Breast epithelium (tissue), 3 donors: ENCODE data around the gene FGF2.
"Not testable (repeated sequence)": the region's sequence is repeated elsewhere in the genome, so short reads cannot be mapped to it uniquely, and the experiment has no call there.

Experiments used
- POLR2A ChIP-seq: fragments of 450-650 bp; IDR thresholded peaks from one replicate; pipeline ENCODE4 v1.6.1; 2016; ENCODE audit warnings: antibody characterized with exemption, mild to moderate bottlenecking, moderate library complexity
- TF ChIP-seq, protein P1 (sequence below), 3 donors: fragments of 450-650 bp; IDR thresholded peaks; one replicate each; pipeline ENCODE4 v1.5.1; 2016 to 2017; ENCODE audit warnings: antibody characterized with exemption in 3 of 3, mild to moderate bottlenecking in 3 of 3, moderate library complexity in 3 of 3

DNA sequence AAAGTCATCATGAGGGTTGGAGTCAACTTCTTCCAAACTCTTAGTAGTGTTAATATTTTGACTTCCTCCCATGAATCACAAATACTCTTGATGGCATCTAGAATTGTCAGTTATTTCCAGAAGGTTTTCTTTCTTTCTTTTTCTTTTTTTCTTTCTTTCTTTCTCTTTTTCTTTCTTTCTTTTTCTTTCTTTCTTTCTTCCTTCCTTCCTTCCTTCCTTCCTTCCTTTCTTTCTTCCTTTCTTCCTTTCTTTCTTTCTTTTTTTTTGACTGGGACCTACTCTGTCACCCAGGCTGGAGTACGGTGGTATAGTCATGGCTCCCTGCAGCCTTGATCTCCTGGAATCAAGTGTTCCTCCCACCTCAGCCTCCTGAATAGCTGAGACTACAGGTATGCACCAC is 17.8 kb downstream of the FGF2 start:
- TF ChIP-seq, protein P1, sequence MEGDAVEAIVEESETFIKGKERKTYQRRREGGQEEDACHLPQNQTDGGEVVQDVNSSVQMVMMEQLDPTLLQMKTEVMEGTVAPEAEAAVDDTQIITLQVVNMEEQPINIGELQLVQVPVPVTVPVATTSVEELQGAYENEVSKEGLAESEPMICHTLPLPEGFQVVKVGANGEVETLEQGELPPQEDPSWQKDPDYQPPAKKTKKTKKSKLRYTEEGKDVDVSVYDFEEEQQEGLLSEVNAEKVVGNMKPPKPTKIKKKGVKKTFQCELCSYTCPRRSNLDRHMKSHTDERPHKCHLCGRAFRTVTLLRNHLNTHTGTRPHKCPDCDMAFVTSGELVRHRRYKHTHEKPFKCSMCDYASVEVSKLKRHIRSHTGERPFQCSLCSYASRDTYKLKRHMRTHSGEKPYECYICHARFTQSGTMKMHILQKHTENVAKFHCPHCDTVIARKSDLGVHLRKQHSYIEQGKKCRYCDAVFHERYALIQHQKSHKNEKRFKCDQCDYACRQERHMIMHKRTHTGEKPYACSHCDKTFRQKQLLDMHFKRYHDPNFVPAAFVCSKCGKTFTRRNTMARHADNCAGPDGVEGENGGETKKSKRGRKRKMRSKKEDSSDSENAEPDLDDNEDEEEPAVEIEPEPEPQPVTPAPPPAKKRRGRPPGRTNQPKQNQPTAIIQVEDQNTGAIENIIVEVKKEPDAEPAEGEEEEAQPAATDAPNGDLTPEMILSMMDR (IDR thresholded peaks at IDR 0.05), result not testable (repeated sequence)
- TF ChIP-seq POLR2A, result not testable (repeated sequence)
